Nephron (organoid): ENCODE measurements around the gene CNNM3.

Experiments used
- H3K27ac Mint-ChIP-seq, 3 experiments: 2 replicates each; pipeline ENCODE4 v1.8.0; 2020; ENCODE audit warnings: mixed read lengths in 3 of 3, mild to moderate bottlenecking in 2 of 3, moderate library complexity in 1 of 3
- H3K27me3 Mint-ChIP-seq: 2 replicates; pipeline ENCODE4 v1.8.0; 2021; ENCODE audit warnings: low read depth, mild to moderate bottlenecking, moderate library complexity, mixed read lengths
- H3K36me3 Mint-ChIP-seq: 2 replicates; pipeline ENCODE4 v1.8.0; 2020; ENCODE audit warnings: low read depth, mixed read lengths
- H3K4me1 Mint-ChIP-seq: 2 replicates; pipeline ENCODE4 v1.8.0; 2020; ENCODE audit warnings: mixed read lengths
- H3K4me3 Mint-ChIP-seq, 3 experiments: 2 replicates each; pipeline ENCODE4 v1.8.0; 2020; ENCODE audit warnings: mild to moderate bottlenecking in 3 of 3, mixed read lengths in 3 of 3, moderate library complexity in 2 of 3
- H3K9me3 Mint-ChIP-seq: 2 replicates; pipeline ENCODE4 v1.8.0; 2020; ENCODE audit warnings: mixed read lengths
- TF ChIP-seq, protein P1 (sequence below), 3 experiments: fragments of 200-600 bp; sonication (generic); IDR thresholded peaks; one replicate each; pipeline ENCODE4 v1.5.0; 2021; ENCODE audit warnings: antibody characterized with exemption in 3 of 3; ENCODE audit not compliant: unreplicated experiment in 3 of 3

Gene CNNM3

DNA sequence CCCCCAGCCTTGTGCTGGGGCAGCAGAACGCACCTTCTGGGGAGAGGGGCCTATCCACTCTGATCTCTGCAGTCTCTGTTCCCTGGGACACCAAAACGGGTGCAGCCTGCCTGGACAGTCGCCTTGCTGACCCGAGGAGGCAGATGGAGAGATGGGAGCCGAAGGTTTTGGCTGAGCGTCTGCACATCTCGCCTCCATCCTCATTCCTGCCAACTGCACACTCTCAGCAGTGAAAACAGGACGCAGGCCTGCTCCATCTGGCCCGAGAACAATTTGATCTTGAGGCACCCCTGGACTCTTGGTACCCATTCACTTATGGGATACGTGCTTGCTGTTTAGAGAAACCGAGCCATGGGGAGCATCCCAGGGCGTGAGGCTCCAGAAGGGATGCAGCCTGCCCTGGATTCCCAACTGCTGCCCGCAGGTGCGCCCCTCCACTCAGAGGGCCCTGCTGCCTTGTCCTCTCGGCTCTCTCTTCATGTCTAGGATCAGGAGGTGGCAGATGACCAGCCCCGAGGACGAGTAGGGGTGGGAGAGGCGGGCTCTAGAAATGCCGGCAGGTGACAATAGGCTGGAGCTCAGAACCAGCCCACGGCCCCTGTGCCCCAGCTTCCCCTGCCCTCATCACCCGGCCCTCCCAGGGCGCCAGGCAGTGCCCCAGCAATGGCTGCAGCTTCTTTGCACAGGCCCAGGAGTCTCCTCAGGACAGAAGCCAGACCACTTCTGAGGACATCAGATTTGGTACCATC lies 62.9 kb downstream of the CNNM3 start:
- TF ChIP-seq, protein P1, sequence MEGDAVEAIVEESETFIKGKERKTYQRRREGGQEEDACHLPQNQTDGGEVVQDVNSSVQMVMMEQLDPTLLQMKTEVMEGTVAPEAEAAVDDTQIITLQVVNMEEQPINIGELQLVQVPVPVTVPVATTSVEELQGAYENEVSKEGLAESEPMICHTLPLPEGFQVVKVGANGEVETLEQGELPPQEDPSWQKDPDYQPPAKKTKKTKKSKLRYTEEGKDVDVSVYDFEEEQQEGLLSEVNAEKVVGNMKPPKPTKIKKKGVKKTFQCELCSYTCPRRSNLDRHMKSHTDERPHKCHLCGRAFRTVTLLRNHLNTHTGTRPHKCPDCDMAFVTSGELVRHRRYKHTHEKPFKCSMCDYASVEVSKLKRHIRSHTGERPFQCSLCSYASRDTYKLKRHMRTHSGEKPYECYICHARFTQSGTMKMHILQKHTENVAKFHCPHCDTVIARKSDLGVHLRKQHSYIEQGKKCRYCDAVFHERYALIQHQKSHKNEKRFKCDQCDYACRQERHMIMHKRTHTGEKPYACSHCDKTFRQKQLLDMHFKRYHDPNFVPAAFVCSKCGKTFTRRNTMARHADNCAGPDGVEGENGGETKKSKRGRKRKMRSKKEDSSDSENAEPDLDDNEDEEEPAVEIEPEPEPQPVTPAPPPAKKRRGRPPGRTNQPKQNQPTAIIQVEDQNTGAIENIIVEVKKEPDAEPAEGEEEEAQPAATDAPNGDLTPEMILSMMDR (IDR thresholded peaks at IDR 0.05; ENCODE audit: unreplicated experiment in 3 of 3): no peak
- no peaks in the 10 kb centered on the region for H3K9me3 Mint-ChIP-seq
- no peak overlapping the region for H3K4me3 Mint-ChIP-seq
- H3K27ac Mint-ChIP-seq: peak overlapping the region; percentile 27 to 85 (median 70)
- H3K36me3 Mint-ChIP-seq: no peaks in the 10 kb centered on the region
- no peaks in the 10 kb centered on the region for H3K27me3 Mint-ChIP-seq
- peaks cover 59% of the 10 kb centered on the region for H3K4me1 Mint-ChIP-seq

DNA sequence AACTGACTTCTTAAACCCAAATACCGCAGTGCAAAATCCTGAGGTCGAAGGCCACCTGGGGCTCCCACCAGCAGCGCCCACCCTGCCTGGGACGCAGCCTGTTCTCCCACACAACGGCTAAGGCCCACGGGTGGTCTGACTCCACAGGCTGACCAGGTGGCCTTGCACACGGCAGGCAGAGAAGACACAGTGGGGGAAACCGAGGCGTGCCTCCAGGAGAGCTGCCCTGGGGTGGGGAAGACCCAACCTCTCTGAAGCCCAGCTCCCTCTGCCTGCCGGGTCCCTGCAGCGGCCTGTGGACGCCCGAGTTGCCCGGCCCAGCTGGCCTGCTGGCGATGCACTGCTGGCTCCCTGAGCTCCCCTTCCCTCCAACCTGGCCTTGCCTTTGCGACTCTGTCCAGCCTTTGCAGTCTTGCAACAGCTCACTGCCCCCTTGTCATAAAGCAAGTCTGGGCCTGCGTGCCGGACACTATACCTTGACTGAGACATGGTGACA lies 63.5 kb downstream of the CNNM3 start:
- Mint-ChIP-seq H3K9me3 (no peaks in the 10 kb centered on the region), H3K36me3 (no peaks in the 10 kb centered on the region), H3K27ac (peak overlapping the region; percentile 76 to 81 (median 77)), H3K27me3 (no peaks in the 10 kb centered on the region), H3K4me3 (no peak overlapping the region), H3K4me1 (peaks cover 53% of the 10 kb centered on the region)
- TF ChIP-seq, protein P1 (IDR thresholded peaks at IDR 0.05; ENCODE audit: unreplicated experiment in 3 of 3): no peak

DNA sequence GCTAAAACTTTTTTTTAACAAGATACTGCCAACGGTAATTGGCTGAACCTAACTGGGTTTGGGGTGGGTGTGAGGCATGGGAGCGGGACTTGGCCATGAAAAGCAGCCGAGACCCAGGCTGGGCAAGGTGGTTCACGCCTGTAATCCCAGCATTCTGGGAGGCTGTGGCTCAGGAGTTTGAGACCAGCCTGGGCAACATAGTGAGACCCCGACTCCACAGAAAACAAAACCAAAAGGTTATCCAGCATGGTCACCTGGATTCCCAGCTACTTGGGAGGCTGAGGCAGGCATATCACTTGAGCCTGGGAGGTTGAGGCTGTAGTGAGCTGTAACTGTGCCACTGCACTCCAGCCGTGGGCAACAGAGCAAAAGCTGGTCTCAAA lies 64.8 kb downstream of the CNNM3 start:
- no peaks in the 10 kb centered on the region for H3K36me3 Mint-ChIP-seq
- no peaks in the 10 kb centered on the region for H3K9me3 Mint-ChIP-seq
- H3K4me3 Mint-ChIP-seq: peak overlapping the region in 1 of 3 experiments; percentile 9
- no peaks in the 10 kb centered on the region for H3K27me3 Mint-ChIP-seq
- peaks cover 43% of the 10 kb centered on the region for H3K4me1 Mint-ChIP-seq
- TF ChIP-seq, protein P1 (IDR thresholded peaks at IDR 0.05; ENCODE audit: unreplicated experiment in 3 of 3): no peak
- peak overlapping the region; percentile 74 to 87 (median 85) for H3K27ac Mint-ChIP-seq

DNA sequence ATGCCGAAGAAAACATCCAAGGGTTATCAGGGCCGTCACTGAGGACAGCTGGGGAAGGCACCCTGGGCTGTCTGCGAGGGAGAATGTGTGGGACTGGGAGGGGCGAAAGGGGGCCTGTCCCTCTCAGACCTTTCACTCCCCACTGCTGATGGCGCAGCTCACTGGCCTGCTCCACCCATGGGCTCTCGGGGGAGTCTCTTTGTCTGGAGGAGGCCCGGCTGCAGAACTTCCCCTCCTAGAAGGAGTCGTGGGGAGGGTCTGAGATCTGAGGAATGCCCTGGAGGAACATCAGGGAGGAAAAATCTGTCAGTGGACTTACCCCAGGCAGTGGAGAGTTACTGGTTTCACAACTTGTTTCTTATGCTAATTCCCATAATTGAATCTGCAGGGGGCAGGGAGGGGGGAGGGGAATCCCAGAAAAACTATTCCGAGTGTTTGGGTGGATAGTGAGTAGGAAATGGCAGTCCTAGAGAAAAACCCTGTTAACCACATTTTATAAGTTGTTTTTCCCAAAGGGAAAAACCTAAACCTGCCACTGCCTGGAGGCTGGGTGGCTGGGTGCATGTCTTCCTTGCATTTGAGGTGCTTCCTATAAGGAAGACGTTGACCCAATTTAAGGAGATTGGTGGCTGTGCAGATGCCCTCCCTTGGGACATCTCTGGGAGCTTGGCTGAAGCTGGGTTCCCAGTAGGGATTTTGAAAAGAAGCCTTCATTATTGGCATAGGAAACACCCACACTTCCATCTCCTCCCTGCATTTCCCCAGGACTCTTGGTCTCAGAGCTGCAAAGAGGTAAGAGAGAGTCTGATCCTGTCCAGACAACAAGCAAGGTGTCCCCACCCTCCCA lies 65.5 kb downstream of the CNNM3 start:
- H3K9me3 Mint-ChIP-seq: no peaks in the 10 kb centered on the region

DNA sequence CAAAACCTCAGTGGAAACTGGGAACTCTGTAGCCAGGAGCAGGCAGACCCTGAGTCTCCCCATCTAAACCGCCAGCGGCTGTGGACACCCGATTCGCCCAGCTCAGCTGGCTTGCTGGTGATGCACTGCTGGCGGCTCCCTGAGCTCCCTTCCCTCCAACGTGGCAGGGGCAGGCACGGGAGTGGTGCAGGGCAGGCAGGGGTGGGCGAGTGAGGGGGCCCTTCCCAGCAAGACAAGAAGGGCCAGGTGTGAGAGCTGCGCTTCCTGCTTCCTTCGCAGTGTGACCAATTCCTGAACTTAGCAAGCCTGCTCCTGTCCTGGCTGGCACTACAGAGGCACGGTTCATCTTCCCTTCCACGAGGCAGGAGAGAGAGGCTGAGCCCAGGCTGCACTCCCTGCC lies 66.2 kb downstream of the CNNM3 start:
- Mint-ChIP-seq H3K27ac (peak overlapping the region in 1 of 3 experiments; percentile 85), H3K36me3 (no peaks in the 10 kb centered on the region), H3K4me1 (peaks cover 44% of the 10 kb centered on the region), H3K9me3 (no peaks in the 10 kb centered on the region), H3K27me3 (no peaks in the 10 kb centered on the region), H3K4me3 (no peak overlapping the region)
- TF ChIP-seq, protein P1 (IDR thresholded peaks at IDR 0.05; ENCODE audit: unreplicated experiment in 3 of 3): no peak

More for the DNA sequence above, 65.5 kb downstream of the CNNM3 start:
- H3K4me1 Mint-ChIP-seq: peaks cover 43% of the 10 kb centered on the region
- TF ChIP-seq, protein P1 (IDR thresholded peaks at IDR 0.05; ENCODE audit: unreplicated experiment in 3 of 3): no peak
- no peaks in the 10 kb centered on the region for H3K27me3 Mint-ChIP-seq
- no peaks in the 10 kb centered on the region for H3K36me3 Mint-ChIP-seq
- peak overlapping the region; percentile 74 to 87 (median 85) for H3K27ac Mint-ChIP-seq
- H3K4me3 Mint-ChIP-seq: no peak overlapping the region
